ENCODE data around the gene PIP5K1B. TPM values are rescaled to one million over a fixed set of nuclear protein-coding genes. Genes with fewer than 3 reads are reported as not detected.

PIP5K1B gene
- total and polyA plus RNA-seq, 2 of the 13 experiments (the other 11 are each of a cell fraction or from before 2014, with no cell fraction given), result 15.8 to 17.5 TPM

DNA sequence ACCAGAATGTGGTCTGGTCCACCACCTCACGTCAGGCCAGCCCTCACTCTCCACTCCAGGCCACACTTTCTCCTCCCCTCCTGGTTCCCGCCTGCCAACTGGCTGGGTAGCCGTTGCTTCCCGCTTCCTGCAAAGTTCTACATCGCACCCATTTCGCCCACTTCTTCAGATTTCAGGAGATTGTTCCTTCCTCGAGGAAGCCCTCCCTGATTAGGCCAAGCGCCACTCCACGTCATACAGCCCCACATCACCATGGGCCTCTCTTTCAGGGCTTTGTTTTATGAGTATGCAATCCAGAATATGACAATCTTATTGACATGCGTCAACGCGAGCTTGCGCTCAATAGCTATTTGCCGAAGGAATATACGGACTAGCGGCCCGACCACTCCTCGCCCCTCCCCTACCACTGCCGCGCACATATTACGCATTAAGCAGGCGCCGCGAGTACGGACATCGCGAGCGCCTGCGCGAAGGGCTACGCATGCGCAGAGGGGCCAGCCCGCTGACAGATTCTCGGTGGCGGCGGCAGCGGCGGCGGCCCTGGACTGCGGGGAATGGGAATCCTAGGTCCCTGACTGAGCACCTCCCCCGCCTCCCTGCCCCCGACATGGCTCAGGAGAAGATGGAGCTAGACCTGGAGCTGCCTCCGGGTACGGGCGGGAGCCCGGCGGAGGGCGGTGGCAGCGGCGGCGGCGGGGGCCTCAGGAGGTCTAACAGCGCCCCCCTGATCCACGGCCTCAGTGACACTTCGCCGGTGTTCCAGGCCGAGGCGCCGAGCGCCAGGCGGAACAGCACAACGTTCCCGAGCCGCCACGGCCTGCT is 74.7 kb downstream of the PIP5K1B start (continued):
- TF ChIP-seq, protein P1, sequence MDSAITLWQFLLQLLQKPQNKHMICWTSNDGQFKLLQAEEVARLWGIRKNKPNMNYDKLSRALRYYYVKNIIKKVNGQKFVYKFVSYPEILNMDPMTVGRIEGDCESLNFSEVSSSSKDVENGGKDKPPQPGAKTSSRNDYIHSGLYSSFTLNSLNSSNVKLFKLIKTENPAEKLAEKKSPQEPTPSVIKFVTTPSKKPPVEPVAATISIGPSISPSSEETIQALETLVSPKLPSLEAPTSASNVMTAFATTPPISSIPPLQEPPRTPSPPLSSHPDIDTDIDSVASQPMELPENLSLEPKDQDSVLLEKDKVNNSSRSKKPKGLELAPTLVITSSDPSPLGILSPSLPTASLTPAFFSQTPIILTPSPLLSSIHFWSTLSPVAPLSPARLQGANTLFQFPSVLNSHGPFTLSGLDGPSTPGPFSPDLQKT (CRISPR knock-in tag; IDR thresholded peaks at IDR 0.05; ENCODE audit: borderline replicate concordance), result no peak
- TF ChIP-seq ZBTB40 (IDR thresholded peaks at IDR 0.05) (no peak), ZBTB40 (CRISPR knock-in tag; IDR thresholded peaks at IDR 0.05) (no peak; the same call in 1 of the 2 replicates), FOXA3 (CRISPR knock-in tag; IDR thresholded peaks at IDR 0.05) (peak; percentile 45; the same call in 1 of the 2 replicates), ZNF552 (CRISPR knock-in tag; IDR thresholded peaks at IDR 0.05; ENCODE audit: borderline replicate concordance) (no peak), ZNF317 (CRISPR knock-in tag; IDR thresholded peaks at IDR 0.05) (peak; percentile 77), KLF11 (CRISPR knock-in tag; IDR thresholded peaks at IDR 0.05) (no peak), HOXA9 (CRISPR knock-in tag; IDR thresholded peaks at IDR 0.05; ENCODE audit: borderline replicate concordance) (no peak), ATAD3A (CRISPR knock-in tag; IDR thresholded peaks at IDR 0.05) (no peak), ZNF136 (CRISPR knock-in tag; IDR thresholded peaks at IDR 0.05; ENCODE audit: low read depth) (0 out of 2 replicates have a peak, but pooled peaks have one; percentile 45), ZNF672 (CRISPR knock-in tag; IDR thresholded peaks at IDR 0.05) (no peak), FOXK2 (IDR thresholded peaks at IDR 0.05) (peak; percentile 52; the same call in 1 of the 2 replicates), CBFB (CRISPR knock-in tag; IDR thresholded peaks at IDR 0.05) (no peak)
- TF ChIP-seq, protein P2, sequence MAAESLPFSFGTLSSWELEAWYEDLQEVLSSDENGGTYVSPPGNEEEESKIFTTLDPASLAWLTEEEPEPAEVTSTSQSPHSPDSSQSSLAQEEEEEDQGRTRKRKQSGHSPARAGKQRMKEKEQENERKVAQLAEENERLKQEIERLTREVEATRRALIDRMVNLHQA (CRISPR knock-in tag; IDR thresholded peaks at IDR 0.05), result no peak
- TF ChIP-seq, protein P3, sequence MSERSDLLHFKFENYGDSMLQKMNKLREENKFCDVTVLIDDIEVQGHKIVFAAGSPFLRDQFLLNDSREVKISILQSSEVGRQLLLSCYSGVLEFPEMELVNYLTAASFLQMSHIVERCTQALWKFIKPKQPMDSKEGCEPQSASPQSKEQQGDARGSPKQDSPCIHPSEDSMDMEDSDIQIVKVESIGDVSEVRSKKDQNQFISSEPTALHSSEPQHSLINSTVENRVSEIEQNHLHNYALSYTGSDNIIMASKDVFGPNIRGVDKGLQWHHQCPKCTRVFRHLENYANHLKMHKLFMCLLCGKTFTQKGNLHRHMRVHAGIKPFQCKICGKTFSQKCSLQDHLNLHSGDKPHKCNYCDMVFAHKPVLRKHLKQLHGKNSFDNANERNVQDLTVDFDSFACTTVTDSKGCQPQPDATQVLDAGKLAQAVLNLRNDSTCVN (CRISPR knock-in tag; IDR thresholded peaks at IDR 0.05; ENCODE audit: borderline replicate concordance), result no peak
- TF ChIP-seq, protein P4, sequence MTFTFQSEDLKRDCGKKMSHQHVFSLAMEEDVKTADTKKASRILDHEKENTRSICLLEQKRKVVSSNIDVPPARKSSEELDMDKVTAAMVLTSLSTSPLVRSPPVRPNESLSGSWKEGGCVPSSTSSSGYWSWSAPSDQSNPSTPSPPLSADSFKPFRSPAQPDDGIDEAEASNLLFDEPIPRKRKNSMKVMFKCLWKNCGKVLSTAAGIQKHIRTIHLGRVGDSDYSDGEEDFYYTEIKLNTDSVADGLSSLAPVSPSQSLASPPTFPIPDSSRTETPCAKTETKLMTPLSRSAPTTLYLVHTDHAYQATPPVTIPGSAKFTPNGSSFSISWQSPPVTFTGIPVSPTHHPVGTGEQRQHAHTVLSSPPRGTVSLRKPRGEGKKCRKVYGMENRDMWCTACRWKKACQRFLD (CRISPR knock-in tag; IDR thresholded peaks at IDR 0.05; ENCODE audit: borderline replicate concordance), result 0 out of 2 replicates have a peak, but pooled peaks have one; percentile 24
